Ishikawa (cell line): ENCODE results near the gene CAMTA1.

Experiments
- EP300 ChIP-seq: IDR thresholded peaks from 2 replicates; pipeline ENCODE4 v1.6.1; 2012; ENCODE audit warnings: borderline replicate concordance
- RAD21 ChIP-seq: IDR thresholded peaks from 2 replicates; pipeline ENCODE4 v1.6.1; 2012; ENCODE audit warnings: low read depth
- YY1 ChIP-seq: IDR thresholded peaks from 2 replicates; pipeline ENCODE4 v1.6.1; 2012; ENCODE audit warnings: low read depth
- ZBTB7A ChIP-seq: IDR thresholded peaks from 2 replicates; pipeline ENCODE4 v1.6.1; 2012; ENCODE audit warnings: low read depth

GRCh38 chr1:7358425-7358824 lies 573.2 kb downstream of the CAMTA1 start:
- TF ChIP-seq YY1 (no peak), EP300 (no peak), RAD21 (no peak), ZBTB7A (no peak)
